ENCODE data around the gene SLC4A3. TPM values are rescaled to one million over a fixed set of nuclear protein-coding genes. Genes with fewer than 3 reads are reported as not detected.
A peak's percentile ranks its signal among the peaks of the same experiment; 100 is the strongest.

SLC4A3 gene
- total and polyA plus RNA-seq, 2 of the 13 experiments (the other 11 are each of a cell fraction or from before 2014, with no cell fraction given), result 0.18 to 0.95 TPM

- TF ChIP-seq ZNF20 (CRISPR knock-in tag; IDR thresholded peaks at IDR 0.05), result no peak; the same call in 1 of the 2 replicates
- peak; percentile 57; the same call in 1 of the 2 replicates for TF ChIP-seq GATA4 (IDR thresholded peaks at IDR 0.05; ENCODE audit: borderline replicate concordance, low read depth)
- TF ChIP-seq ARID3A (IDR thresholded peaks at IDR 0.05; ENCODE audit: low read depth, low read length), result peak; percentile 90
- peak; percentile 56 for TF ChIP-seq ZNF121 (CRISPR knock-in tag; IDR thresholded peaks at IDR 0.05)
- TF ChIP-seq ZBTB2 (CRISPR knock-in tag; IDR thresholded peaks at IDR 0.05; ENCODE audit: low read depth), result peak; percentile 71
- no peak; the same call in 1 of the 2 replicates for TF ChIP-seq ZNF704 (CRISPR knock-in tag; IDR thresholded peaks at IDR 0.05; ENCODE audit: borderline replicate concordance)
- TF ChIP-seq TERF1 (CRISPR knock-in tag; IDR thresholded peaks at IDR 0.05), result no peak; the same call in 1 of the 2 replicates
- no peak for TF ChIP-seq ZBTB43 (CRISPR knock-in tag; conservative IDR thresholded peaks at IDR 0.05)
- 0 out of 2 replicates have a peak, but pooled peaks have one; percentile 40 for TF ChIP-seq KDM4B (CRISPR knock-in tag; IDR thresholded peaks at IDR 0.05)
- peak; percentile 91 for TF ChIP-seq KDM5A (IDR thresholded peaks at IDR 0.05; ENCODE audit: borderline replicate concordance, low read length)
- peak; percentile 39; the same call in 1 of the 2 replicates for TF ChIP-seq ZNF691 (CRISPR knock-in tag; IDR thresholded peaks at IDR 0.05; ENCODE audit: borderline replicate concordance, low read depth)
- TF ChIP-seq GTF2F1 (IDR thresholded peaks at IDR 0.05; ENCODE audit: low read length), result no peak
- no peak for TF ChIP-seq SRSF9 (IDR thresholded peaks at IDR 0.05; ENCODE audit: borderline replicate concordance, insufficient read depth, low read depth, low read length, poor library complexity, severe bottlenecking)
- 0 out of 2 replicates have a peak, but pooled peaks have one; percentile 19 for TF ChIP-seq GMEB2 (CRISPR knock-in tag; IDR thresholded peaks at IDR 0.05; ENCODE audit: low read depth)
- 0 out of 2 replicates have a peak, but pooled peaks have one; percentile 12 for TF ChIP-seq KDM6A (CRISPR knock-in tag; IDR thresholded peaks at IDR 0.05; ENCODE audit: low read depth)
- peak; percentile 51 for TF ChIP-seq SIX4 (CRISPR knock-in tag; IDR thresholded peaks at IDR 0.05)
- peak; percentile 33; the same call in 1 of the 2 replicates for TF ChIP-seq ARNTL (CRISPR knock-in tag; IDR thresholded peaks at IDR 0.05)
- TF ChIP-seq NFRKB (IDR thresholded peaks at IDR 0.05), result no peak
- TF ChIP-seq MED13 (CRISPR knock-in tag; IDR thresholded peaks at IDR 0.05), result 0 out of 2 replicates have a peak, but pooled peaks have one; percentile 31
These were observed 29.7 kb upstream of the SLC4A3 start, which contains the start of gene STK11IP (continued) for GRCh38 chr2:219597552-219598307.
